CD14-positive monocyte (primary cell): ENCODE results near the gene CAMK2A. TPM values are rescaled to one million over a fixed set of nuclear protein-coding genes. Genes with fewer than 3 reads are reported as not detected.

Source experiments
- DNase-seq, 3 donors: peaks; one replicate each; pipeline ENCODE4 v3.0.0-alpha.2; 2011 to 2022
- H2AFZ ChIP-seq: 2 replicates; pipeline ENCODE4 v1.6.0; 2012; ENCODE audit warnings: mild to moderate bottlenecking, low read depth, low read length, inconsistent platforms; ENCODE audit not compliant: insufficient read depth, poor library complexity, severe bottlenecking
- H3K27ac ChIP-seq, 2 donors: 1 replicate in 1 of 2; 2 replicates in 1 of 2; pipeline ENCODE4 v1.5.1; 2012 to 2013; ENCODE audit warnings: low read length in 2 of 2, control low read depth in 1 of 2, inconsistent platforms in 1 of 2, low read depth in 1 of 2, mild to moderate bottlenecking in 1 of 2
- H3K27me3 ChIP-seq, 2 donors: one replicate each; pipeline versions ENCODE4 v1.6.0 to v1.6.1; 2011 to 2013; ENCODE audit warnings: low read length in 2 of 2; ENCODE audit not compliant: control insufficient read depth in 2 of 2, insufficient read depth in 2 of 2
- H3K36me3 ChIP-seq, 2 donors: replicated peaks in 1 of 2; 1 replicate in 1 of 2; 2 replicates in 1 of 2; pipeline versions ENCODE4 v1.5.1 to v1.6.1; 2012 to 2013; ENCODE audit warnings: low read length in 2 of 2, control low read depth in 1 of 2, inconsistent platforms in 1 of 2, mild to moderate bottlenecking in 1 of 2; ENCODE audit not compliant: insufficient read depth in 2 of 2, control insufficient read depth in 1 of 2
- H3K4me1 ChIP-seq, 2 donors: 1 replicate in 1 of 2; 2 replicates in 1 of 2; pipeline versions ENCODE4 v1.5.1 to v1.6.1; 2012 to 2013; ENCODE audit warnings: low read length in 2 of 2, control low read depth in 1 of 2, inconsistent platforms in 1 of 2, mild to moderate bottlenecking in 1 of 2, moderate library complexity in 1 of 2; ENCODE audit not compliant: insufficient read depth in 2 of 2, control insufficient read depth in 1 of 2
- H3K4me2 ChIP-seq: replicated peaks from 2 replicates; pipeline ENCODE3; 2012; ENCODE audit warnings: low read length, moderate library complexity, mild to moderate bottlenecking; ENCODE audit not compliant: poor library complexity, severe bottlenecking; ENCODE audit errors: extremely low read depth
- H3K4me3 ChIP-seq, 3 experiments: fragments of 200-600 bp in 1 of 3; sonication (generic) in 1 of 3; replicated peaks in 1 of 3; 1 replicate in 2 of 3; 2 replicates in 1 of 3; pipeline ENCODE4 v1.5.1; 2011 to 2013; ENCODE audit warnings: low read length in 3 of 3, mild to moderate bottlenecking in 3 of 3, control low read depth in 2 of 3, low read depth in 2 of 3, inconsistent platforms in 1 of 3, moderate library complexity in 1 of 3
- H3K79me2 ChIP-seq: 2 replicates; pipeline ENCODE4 v1.6.0; 2012; ENCODE audit warnings: mild to moderate bottlenecking, control low read depth, inconsistent platforms, low read length, moderate library complexity; ENCODE audit not compliant: insufficient read depth
- H3K9ac ChIP-seq: 2 replicates; pipeline ENCODE4 v1.6.0; 2017; ENCODE audit warnings: low read length, mild to moderate bottlenecking; ENCODE audit not compliant: insufficient read depth, poor library complexity, severe bottlenecking
- H3K9me3 ChIP-seq, 2 donors: replicated peaks in 1 of 2; 1 replicate in 1 of 2; 2 replicates in 1 of 2; pipeline versions ENCODE4 v1.5.1 to v1.6.1; 2012 to 2013; ENCODE audit warnings: low read length in 2 of 2, control low read depth in 1 of 2; ENCODE audit not compliant: control insufficient read depth in 1 of 2, insufficient read depth in 1 of 2
- H4K20me1 ChIP-seq: 2 replicates; pipeline ENCODE4 v1.6.0; 2012; ENCODE audit warnings: mild to moderate bottlenecking, low read length, control low read depth, moderate library complexity; ENCODE audit not compliant: insufficient read depth
- H3K27ac Mint-ChIP-seq, 7 donors: one replicate each; pipeline ENCODE4 v1.8.0; 2020; ENCODE audit warnings: mild to moderate bottlenecking in 7 of 7, mixed read lengths in 7 of 7, moderate library complexity in 6 of 7, inconsistent platforms in 2 of 7
- H3K27me3 Mint-ChIP-seq, 3 donors: one replicate each; pipeline ENCODE4 v1.8.0; 2021 to 2022; ENCODE audit warnings: low read depth in 3 of 3, mild to moderate bottlenecking in 3 of 3, mixed read lengths in 3 of 3, moderate library complexity in 3 of 3, inconsistent platforms in 1 of 3
- H3K36me3 Mint-ChIP-seq, 2 donors: one replicate each; pipeline ENCODE4 v1.8.0; 2020; ENCODE audit warnings: mixed read lengths in 2 of 2, inconsistent platforms in 1 of 2, mild to moderate bottlenecking in 1 of 2
- H3K4me1 Mint-ChIP-seq: one replicate; pipeline ENCODE4 v1.8.0; 2020; ENCODE audit warnings: mild to moderate bottlenecking, mixed read lengths
- H3K4me3 Mint-ChIP-seq, 2 donors: one replicate each; pipeline ENCODE4 v1.8.0; 2020; ENCODE audit warnings: mild to moderate bottlenecking in 2 of 2, mixed read lengths in 2 of 2, moderate library complexity in 1 of 2
- H3K9me3 Mint-ChIP-seq, 7 donors: one replicate each; pipeline ENCODE4 v1.8.0; 2020 to 2022; ENCODE audit warnings: mixed read lengths in 7 of 7, mild to moderate bottlenecking in 6 of 7, moderate library complexity in 6 of 7, inconsistent platforms in 2 of 7
- CTCF ChIP-seq: fragments of 200-600 bp; IDR thresholded peaks from one replicate; pipeline ENCODE4 v1.8.0; 2022; ENCODE audit warnings: antibody characterized with exemption, mild to moderate bottlenecking
- WGBS: methylation state at CpG from one replicate; pipeline ENCODE4 v1.1.5; 2013; ENCODE audit warnings: missing lambda C conversion rate; ENCODE audit not compliant: insufficient coverage; 5-methylcytosine and 5-hydroxymethylcytosine counted together
- intact Hi-C, 2 donors: fragments of 100-400 bp; cut with micrococcal nuclease; formaldehyde crosslinking; loops; one replicate each; pipeline versions ENCODE4 v1.15.0 to v1.15.1; 2023
- polyA plus RNA-seq, 3 donors: library from polyadenylated mRNA; depleted of rRNA in 1 of 3; unstranded in 2 of 3; stranded (reverse) in 1 of 3; fragments of 300-500 nt in 2 of 3; fragments of >200 nt in 1 of 3; fragmentation: Illumina TruSeq in 2 of 3; gene quantifications; 1 replicate in 2 of 3; 2 replicates in 1 of 3; pipeline ENCODE4 v1.2.3, GENCODE V29; 2012 to 2021

Gene CAMK2A
- polyA plus RNA-seq, 3 donors, result not detected

GRCh38 chr5:150310246-150310645, 20.7 kb upstream of the CAMK2A start:
- Histone ChIP-seq H3K27me3 (no peaks in the 10 kb centered on the region), H4K20me1 (no peaks in the 10 kb centered on the region), H3K36me3 (no peaks in the 10 kb centered on the region), H2AFZ (no peak overlapping the region), H3K9me3 (no peaks in the 10 kb centered on the region), H3K79me2 (no peaks in the 10 kb centered on the region), H3K27ac (no peak overlapping the region), H3K4me2 (no peak overlapping the region), H3K9ac (no peak overlapping the region), H3K4me1 (no peaks in the 10 kb centered on the region), H3K4me3 (no peak overlapping the region)
- intact Hi-C loops, result no loop called here
- DNase-seq, result no peak
- Mint-ChIP-seq H3K27ac (no peak overlapping the region), H3K4me1 (peaks cover 2% of the 10 kb centered on the region), H3K36me3 (no peaks in the 10 kb centered on the region), H3K9me3 (no peaks in the 10 kb centered on the region), H3K4me3 (no peak overlapping the region), H3K27me3 (peaks cover 4 to 6% (median 6%) of the 10 kb centered on the region in 3 donors)
- TF ChIP-seq CTCF, result no peak
- 100% methylated on average over 1 of the region's 5 CpGs for WGBS

GRCh38 chr5:150309886-150310239, 20.3 kb upstream of the CAMK2A start:
- no CpG with 5 or more reads among the region's 1 CpG for WGBS
- Histone ChIP-seq H4K20me1 (no peaks in the 10 kb centered on the region), H3K9me3 (no peaks in the 10 kb centered on the region), H3K27ac (no peak overlapping the region), H3K4me2 (no peak overlapping the region), H3K27me3 (no peaks in the 10 kb centered on the region), H3K79me2 (no peaks in the 10 kb centered on the region), H3K9ac (no peak overlapping the region), H3K36me3 (no peaks in the 10 kb centered on the region), H2AFZ (no peak overlapping the region), H3K4me1 (no peaks in the 10 kb centered on the region), H3K4me3 (no peak overlapping the region)
- H3K4me3 Mint-ChIP-seq, result no peak overlapping the region
- H3K27me3 Mint-ChIP-seq, result peaks cover 4 to 6% (median 6%) of the 10 kb centered on the region in 3 donors
- intact Hi-C loops, result no loop called here
- no peaks in the 10 kb centered on the region for H3K9me3 Mint-ChIP-seq
- no peak for TF ChIP-seq CTCF
- DNase-seq, result no peak
- no peaks in the 10 kb centered on the region for H3K36me3 Mint-ChIP-seq
- H3K27ac Mint-ChIP-seq, result no peak overlapping the region
- peaks cover 2% of the 10 kb centered on the region for H3K4me1 Mint-ChIP-seq
